Effector CD4-positive, alpha-beta T cell (primary cell): ENCODE data around the gene IL1RAPL2.
"Not testable (repeated sequence)": the region's sequence is repeated elsewhere in the genome, so short reads cannot be mapped to it uniquely, and the experiment has no call there.

Experiments used
- DNase-seq: peaks from one replicate; pipeline ENCODE4 v3.0.0-alpha.2; 2020

The IL1RAPL2 gene

GRCh38 chrX:104863466-104863865, 297.5 kb downstream of the IL1RAPL2 start:
- DNase-seq: no peak

GRCh38 chrX:104864296-104864695, 298.3 kb downstream of the IL1RAPL2 start:
- no peak for DNase-seq

- no peak for DNase-seq
Measured at GRCh38 chrX:104877504-104877903, 311.5 kb downstream of the IL1RAPL2 start.

- DNase-seq: no peak
Measured at GRCh38 chrX:104902070-104902469, 336.1 kb downstream of the IL1RAPL2 start.

- not testable (repeated sequence) for DNase-seq
Measured at GRCh38 chrX:104909694-104910093, 343.7 kb downstream of the IL1RAPL2 start.

GRCh38 chrX:104913348-104913747, 347.3 kb downstream of the IL1RAPL2 start:
- no peak for DNase-seq

GRCh38 chrX:104914686-104915085, 348.7 kb downstream of the IL1RAPL2 start:
- DNase-seq: not testable (repeated sequence)

GRCh38 chrX:104918122-104918521, 352.1 kb downstream of the IL1RAPL2 start:
- no peak for DNase-seq

GRCh38 chrX:104921584-104922205, 355.7 kb downstream of the IL1RAPL2 start:
- no peak for DNase-seq

- DNase-seq: peak; percentile 42
Measured at GRCh38 chrX:104922206-104922621, 356.2 kb downstream of the IL1RAPL2 start.

GRCh38 chrX:104929324-104929723, 363.3 kb downstream of the IL1RAPL2 start:
- no peak for DNase-seq

GRCh38 chrX:104935581-104935980, 369.6 kb downstream of the IL1RAPL2 start:
- DNase-seq: no peak

GRCh38 chrX:104953251-104953650, 387.3 kb downstream of the IL1RAPL2 start:
- DNase-seq: no peak

GRCh38 chrX:104961926-104962325, 395.9 kb downstream of the IL1RAPL2 start:
- no peak for DNase-seq

- no peak for DNase-seq
Measured at GRCh38 chrX:104968241-104968640, 402.2 kb downstream of the IL1RAPL2 start.

- no peak for DNase-seq
Measured at GRCh38 chrX:104972737-104973136, 406.7 kb downstream of the IL1RAPL2 start.

- DNase-seq: no peak
Measured at GRCh38 chrX:104987063-104987462, 421.1 kb downstream of the IL1RAPL2 start.

- DNase-seq: no peak
Measured at GRCh38 chrX:104988038-104988437, 422.0 kb downstream of the IL1RAPL2 start.

- DNase-seq: no peak
Measured at GRCh38 chrX:104995546-104995945, 429.5 kb downstream of the IL1RAPL2 start.

- no peak for DNase-seq
Measured at GRCh38 chrX:105006103-105006502, 440.1 kb downstream of the IL1RAPL2 start.

GRCh38 chrX:105006996-105007395, 441.0 kb downstream of the IL1RAPL2 start:
- no peak for DNase-seq

GRCh38 chrX:105013719-105014118, 447.7 kb downstream of the IL1RAPL2 start:
- no peak for DNase-seq

- DNase-seq: no peak
Measured at GRCh38 chrX:105017641-105018040, 451.6 kb downstream of the IL1RAPL2 start.

GRCh38 chrX:105018865-105019264, 452.9 kb downstream of the IL1RAPL2 start:
- no peak for DNase-seq

GRCh38 chrX:105028962-105029361, 463.0 kb downstream of the IL1RAPL2 start:
- not testable (repeated sequence) for DNase-seq
